B cell (primary cell): ENCODE measurements around the gene DPP10. TPM values are rescaled to one million over a fixed set of nuclear protein-coding genes. Genes with fewer than 3 reads are reported as not detected.

ENCODE experiments used
- ATAC-seq: fragments of 200-7000 bp; cut with Tn5 transposase; one replicate; pipeline ENCODE4 v1.10.0; 2021; ENCODE audit warnings: low read depth, mild to moderate bottlenecking, moderate number of reproducible peaks, moderate library complexity
- CTCF ChIA-PET: fragments of 350-600 bp; sonication (Branson Sonifier 250); formaldehyde crosslinking; loops from one replicate; lab custom pipeline; 2021; ENCODE audit warnings: antibody characterized with exemption, inconsistent platforms; lab: Charles Lee
- POLR2A ChIA-PET: fragments of 350-600 bp; sonication (Branson Sonifier 250); formaldehyde crosslinking; loops from one replicate; lab custom pipeline; 2021; ENCODE audit warnings: antibody characterized with exemption; lab: Charles Lee
- DNase-seq: peaks from one replicate; pipeline ENCODE4 v3.0.0; 2013
- H2AFZ ChIP-seq: 2 replicates; pipeline ENCODE4 v1.6.1; 2012; ENCODE audit warnings: mild to moderate bottlenecking, low read depth, low read length; ENCODE audit not compliant: insufficient read depth, poor library complexity, severe bottlenecking
- H3K27ac ChIP-seq, 2 donors: 1 replicate in 1 of 2; 2 replicates in 1 of 2; pipeline ENCODE4 v1.5.1; 2012 to 2013; ENCODE audit warnings: low read length in 2 of 2, mild to moderate bottlenecking in 2 of 2, moderate library complexity in 1 of 2
- H3K27me3 ChIP-seq, 4 experiments: fragments of 200-600 bp in 1 of 4; sonication (generic) in 1 of 4; replicated peaks in 1 of 4; 1 replicate in 2 of 4; 2 replicates in 2 of 4; pipeline versions ENCODE4 v1.6.1 to v1.7.0; 2013 to 2016; ENCODE audit warnings: low read length in 3 of 4, mild to moderate bottlenecking in 2 of 4, mixed read lengths in 1 of 4, moderate library complexity in 1 of 4; ENCODE audit not compliant: insufficient read depth in 4 of 4, control insufficient read depth in 3 of 4; ENCODE audit errors: control extremely low read depth in 1 of 4
- H3K36me3 ChIP-seq, 2 experiments: replicated peaks in 1 of 2; 1 replicate in 1 of 2; 2 replicates in 1 of 2; pipeline versions ENCODE4 v1.6.1 to v1.7.1; 2013; ENCODE audit warnings: low read length in 1 of 2; ENCODE audit not compliant: insufficient read depth in 2 of 2, control insufficient read depth in 1 of 2; ENCODE audit errors: control extremely low read depth in 1 of 2, extremely low read depth in 1 of 2
- H3K4me1 ChIP-seq, 2 donors: fragments of 200-600 bp in 1 of 2; sonication (generic) in 1 of 2; 1 replicate in 1 of 2; 2 replicates in 1 of 2; pipeline versions ENCODE4 v1.5.1 to v1.6.1; 2013 to 2017; ENCODE audit warnings: low read length in 2 of 2; ENCODE audit not compliant: control insufficient read depth in 2 of 2, insufficient read depth in 2 of 2
- H3K4me2 ChIP-seq: replicated peaks from 2 replicates; pipeline ENCODE3; 2012; ENCODE audit warnings: mild to moderate bottlenecking, low read depth, low read length; ENCODE audit not compliant: poor library complexity, severe bottlenecking
- H3K4me3 ChIP-seq, 5 experiments: fragments of 200-600 bp in 1 of 5; sonication (generic) in 1 of 5; 1 replicate in 3 of 5; 2 replicates in 2 of 5; pipeline versions ENCODE4 v1.5.1 to v1.7.0; 2011 to 2016; ENCODE audit warnings: low read length in 4 of 5, mild to moderate bottlenecking in 4 of 5, low read depth in 2 of 5, control low read depth in 1 of 5, moderate library complexity in 1 of 5; ENCODE audit not compliant: insufficient read depth in 1 of 5; ENCODE audit errors: control extremely low read depth in 1 of 5, extremely low read depth in 1 of 5
- H3K79me2 ChIP-seq: fragments of 200-600 bp; sonication (generic); one replicate; pipeline ENCODE4 v1.6.0; 2016; ENCODE audit warnings: low read length; ENCODE audit not compliant: control insufficient read depth, insufficient read depth
- H3K9ac ChIP-seq: fragments of 200-600 bp; sonication (generic); 2 replicates; pipeline ENCODE4 v1.6.1; 2017; ENCODE audit warnings: mild to moderate bottlenecking, low read length, moderate library complexity
- H3K9me3 ChIP-seq, 3 donors: one replicate each; pipeline versions ENCODE4 v1.6.1 to v1.7.1; 2013; ENCODE audit warnings: low read length in 2 of 3; ENCODE audit not compliant: control insufficient read depth in 2 of 3, insufficient read depth in 1 of 3; ENCODE audit errors: control extremely low read depth in 1 of 3
- H4K20me1 ChIP-seq: 2 replicates; pipeline ENCODE4 v1.6.0; 2012; ENCODE audit warnings: mild to moderate bottlenecking, low read length; ENCODE audit not compliant: insufficient read depth, control insufficient read depth, poor library complexity, severe bottlenecking
- H3K27ac Mint-ChIP-seq: one replicate; pipeline ENCODE4 v1.8.0; 2021; ENCODE audit warnings: mixed read lengths
- H3K27me3 Mint-ChIP-seq: one replicate; pipeline ENCODE4 v1.8.0; 2021; ENCODE audit warnings: mixed read lengths
- H3K4me1 Mint-ChIP-seq: one replicate; pipeline ENCODE4 v1.8.0; 2021; ENCODE audit warnings: mixed read lengths
- H3K4me3 Mint-ChIP-seq: one replicate; pipeline ENCODE4 v1.8.0; 2021; ENCODE audit warnings: mixed read lengths
- H3K9me3 Mint-ChIP-seq: one replicate; pipeline ENCODE4 v1.8.0; 2022; ENCODE audit warnings: mixed read lengths; ENCODE audit not compliant: insufficient read depth
- CTCF ChIP-seq: fragments of 200-600 bp; IDR thresholded peaks from one replicate; pipeline ENCODE4 v1.8.0; 2022; ENCODE audit warnings: antibody characterized with exemption, mild to moderate bottlenecking
- EZH2 ChIP-seq: IDR thresholded peaks from 2 replicates; pipeline ENCODE4 v1.6.1; 2012; ENCODE audit warnings: borderline replicate concordance, low read depth, mild to moderate bottlenecking, moderate library complexity, low read length; ENCODE audit not compliant: insufficient read depth, poor library complexity, severe bottlenecking
- WGBS: methylation state at CpG from one replicate; pipeline ENCODE4 v1.1.5; 2013; ENCODE audit warnings: missing lambda C conversion rate; ENCODE audit not compliant: insufficient coverage; 5-methylcytosine and 5-hydroxymethylcytosine counted together
- intact Hi-C: fragments of 100-400 bp; cut with micrococcal nuclease; formaldehyde crosslinking; loops from one replicate; pipeline ENCODE4 v1.10.0; 2022
- polyA plus RNA-seq: library from polyadenylated mRNA; depleted of rRNA; stranded (reverse); fragments of >200 nt; gene quantifications from 2 replicates; pipeline ENCODE4 v1.2.3, GENCODE V29; 2012
- total RNA-seq, 2 donors: library from RNA; stranded (reverse); fragments of 120-200 nt in 1 of 2; gene quantifications; 1 replicate in 1 of 2; 2 replicates in 1 of 2; pipeline versions ENCODE4 v1.2.3 to v1.2.4, GENCODE V29; 2013 to 2022

DPP10 gene
- total and polyA plus RNA-seq, 2 donors (not counting 1 experiment from before 2014, with no cell fraction given): not detected

DNA sequence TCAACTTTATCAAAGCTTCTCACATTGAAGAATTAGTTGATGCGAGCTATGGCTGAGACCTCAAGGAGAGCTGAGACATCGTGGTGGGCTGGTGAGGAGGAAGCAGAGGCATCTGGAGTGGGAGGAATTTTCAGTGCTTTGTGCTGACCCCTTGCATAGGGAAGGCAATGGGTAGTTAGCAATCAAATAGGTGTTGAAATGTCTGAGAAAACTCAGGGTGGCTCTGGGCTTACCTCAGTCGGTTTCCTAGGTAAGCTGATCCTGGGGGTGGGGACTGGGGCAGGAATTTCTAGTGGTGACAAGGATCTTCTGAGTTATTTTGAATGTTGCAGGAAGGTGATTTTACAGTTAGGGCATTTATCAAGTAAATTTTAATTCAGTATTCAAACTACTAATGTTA lies 20.7 kb upstream of the DPP10 start:
- no peaks in the 10 kb centered on the region for H3K9me3 ChIP-seq
- H2AFZ ChIP-seq: no peak overlapping the region
- no peaks in the 10 kb centered on the region for H3K27me3 ChIP-seq
- Mint-ChIP-seq H3K27me3 (no peaks in the 10 kb centered on the region), H3K27ac (no peak overlapping the region), H3K4me1 (no peaks in the 10 kb centered on the region), H3K4me3 (no peak overlapping the region), H3K9me3 (no peaks in the 10 kb centered on the region)
- POLR2A ChIA-PET: no interaction called here
- intact Hi-C loops: no loop called here
- no peak for ATAC-seq
- no peak overlapping the region for H3K9ac ChIP-seq
- no peaks in the 10 kb centered on the region for H4K20me1 ChIP-seq
- no peaks in the 10 kb centered on the region for H3K79me2 ChIP-seq
- no peak overlapping the region for H3K27ac ChIP-seq
- CTCF ChIA-PET: interaction anchor here (0.5 kb wide), 1 partner anchor 63 kb away, joined by 3 read pairs; no protein-coding TSS in a partner anchor
- TF ChIP-seq CTCF (no peak), EZH2 (no peak)
- H3K4me2 ChIP-seq: no peak overlapping the region
- WGBS: 63% methylated on average over 3 of the region's 3 CpGs
- H3K4me1 ChIP-seq: no peaks in the 10 kb centered on the region
- no peak overlapping the region for H3K4me3 ChIP-seq
- H3K36me3 ChIP-seq: no peaks in the 10 kb centered on the region
- DNase-seq: no peak

DNA sequence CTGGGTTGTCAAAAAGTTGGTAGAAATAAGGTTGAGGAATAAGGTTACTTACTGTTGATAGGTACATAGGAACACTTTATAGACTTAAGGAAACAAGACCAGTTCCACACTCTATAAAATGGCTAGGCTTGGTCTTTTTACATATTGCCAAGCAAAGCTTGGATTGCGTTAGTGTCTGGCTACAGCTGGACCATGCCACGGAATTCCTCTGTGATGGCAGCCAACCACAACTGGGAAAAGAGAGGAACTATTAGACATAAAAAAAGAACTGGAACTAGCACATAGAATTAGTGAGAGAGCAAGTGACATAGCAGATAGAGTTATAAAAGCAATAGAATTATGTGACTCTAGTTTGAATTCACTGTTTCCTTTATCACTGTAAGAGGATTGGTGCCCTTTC lies 17.7 kb upstream of the DPP10 start:
- ChIA-PET CTCF (no interaction called here), POLR2A (no interaction called here)
- Histone ChIP-seq H3K79me2 (no peaks in the 10 kb centered on the region), H3K4me2 (no peak overlapping the region), H3K27ac (no peak overlapping the region), H3K36me3 (no peaks in the 10 kb centered on the region), H3K9ac (no peak overlapping the region), H3K27me3 (no peaks in the 10 kb centered on the region), H3K4me1 (no peaks in the 10 kb centered on the region), H3K9me3 (no peaks in the 10 kb centered on the region), H2AFZ (no peak overlapping the region), H3K4me3 (no peak overlapping the region), H4K20me1 (no peaks in the 10 kb centered on the region)
- no peaks in the 10 kb centered on the region for H3K27me3 Mint-ChIP-seq
- WGBS: 100% methylated on average over 2 of the region's 2 CpGs
- no peaks in the 10 kb centered on the region for H3K4me1 Mint-ChIP-seq
- TF ChIP-seq CTCF (no peak), EZH2 (no peak)
- intact Hi-C loops: no loop called here
- H3K27ac Mint-ChIP-seq: no peak overlapping the region
- H3K4me3 Mint-ChIP-seq: no peak overlapping the region
- DNase-seq: no peak
- H3K9me3 Mint-ChIP-seq: no peaks in the 10 kb centered on the region
- no peak for ATAC-seq
